Upper lobe of right lung (tissue), 1 donor: ENCODE measurements around the gene TMEM169. TPM values are rescaled to one million over a fixed set of nuclear protein-coding genes. Genes with fewer than 3 reads are reported as not detected.

Source experiments
- ATAC-seq: fragments of 200-7000 bp; cut with Tn5 transposase; one replicate; pipeline ENCODE4 v1.9.1; 2020; ENCODE audit warnings: mild to moderate bottlenecking, moderate library complexity
- DNase-seq: peaks from one replicate; pipeline ENCODE4 v3.0.0-alpha.2; 2020
- H3K27ac ChIP-seq: fragments of 200-600 bp; one replicate; pipeline ENCODE4 v1.8.0; 2022
- H3K27me3 ChIP-seq: fragments of 200-600 bp; one replicate; pipeline ENCODE4 v1.8.0; 2022; ENCODE audit warnings: mild to moderate bottlenecking
- H3K36me3 ChIP-seq: fragments of 200-600 bp; one replicate; pipeline ENCODE4 v1.8.0; 2022
- H3K4me1 ChIP-seq: fragments of 200-600 bp; one replicate; pipeline ENCODE4 v1.8.0; 2022
- H3K4me3 ChIP-seq: fragments of 200-600 bp; one replicate; pipeline ENCODE4 v1.8.0; 2022; ENCODE audit warnings: mild to moderate bottlenecking
- H3K9me3 ChIP-seq: fragments of 200-600 bp; one replicate; pipeline ENCODE4 v1.8.0; 2022
- intact Hi-C: fragments of 100-400 bp; cut with DNase I; formaldehyde crosslinking; loops from one replicate; pipeline ENCODE4 v1.11.0; 2022
- total RNA-seq: library from RNA; stranded (reverse); fragmentation: NEBNext Ultra II Directional; extraction: Animal tissue kit (Norgen Biotek cat#: 25700); gene quantifications from one replicate; pipeline ENCODE4 v1.2.1, GENCODE V29; 2021
- TF ChIP-seq, protein P1 (sequence below): fragments of 200-600 bp; IDR thresholded peaks from one replicate; pipeline ENCODE4 v1.8.0; 2022; ENCODE audit warnings: antibody characterized with exemption
- donor health status: DM: no; HTN: yes; CAD: no; lungs with severe emphysema.

TMEM169 gene
- total RNA-seq, 1 donor from 2014 or later: 1.4 TPM

DNA sequence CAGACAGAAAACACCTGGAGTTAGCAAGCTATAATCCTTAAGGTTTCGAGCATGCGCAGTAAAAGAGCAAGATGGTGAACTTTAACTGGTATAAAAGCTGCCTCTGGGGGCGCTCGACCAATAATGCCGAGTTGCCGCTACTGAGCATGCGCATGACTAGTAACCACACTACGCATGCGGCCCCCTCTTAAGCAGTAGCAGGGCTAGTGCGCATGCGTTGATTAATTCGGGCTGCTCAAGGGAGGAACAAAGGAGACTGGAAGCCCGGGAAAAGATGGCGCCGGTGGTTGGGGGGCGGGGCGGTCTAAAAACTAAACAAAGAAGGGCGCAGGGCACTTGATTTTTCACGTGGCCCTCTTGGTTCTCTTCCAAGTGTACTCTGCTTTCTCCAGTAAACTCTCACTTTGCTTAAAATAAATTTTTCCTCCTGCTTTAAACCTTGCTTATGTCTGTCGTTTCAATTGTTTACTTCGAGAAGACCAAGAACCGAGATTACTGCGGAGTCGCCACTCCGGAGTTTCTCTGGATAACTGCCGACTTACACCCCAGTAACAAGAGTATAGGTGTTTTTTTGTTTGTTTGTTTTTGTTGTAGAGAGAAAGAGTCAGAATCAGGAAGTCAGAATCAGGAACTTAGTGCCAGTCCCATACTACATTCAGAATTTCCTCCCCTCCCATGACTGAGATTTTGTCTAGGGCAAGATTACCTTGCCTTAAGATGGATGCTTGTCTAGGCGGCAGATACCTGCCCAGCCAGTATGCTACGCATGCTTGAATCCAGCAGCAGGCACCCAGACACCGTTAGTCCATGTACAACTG is 33.2 kb downstream of the TMEM169 start:
- DNase-seq (peak; percentile 96), ATAC-seq (peak; percentile 97)
- Histone ChIP-seq H3K27me3 (no peaks in the 10 kb centered on the region), H3K4me1 (peaks cover 46% of the 10 kb centered on the region), H3K4me3 (peak overlapping the region; percentile 63), H3K9me3 (no peaks in the 10 kb centered on the region), H3K36me3 (peaks cover 79% of the 10 kb centered on the region), H3K27ac (peak overlapping the region; percentile 84)
- intact Hi-C loops: no loop called here
- TF ChIP-seq, protein P1, sequence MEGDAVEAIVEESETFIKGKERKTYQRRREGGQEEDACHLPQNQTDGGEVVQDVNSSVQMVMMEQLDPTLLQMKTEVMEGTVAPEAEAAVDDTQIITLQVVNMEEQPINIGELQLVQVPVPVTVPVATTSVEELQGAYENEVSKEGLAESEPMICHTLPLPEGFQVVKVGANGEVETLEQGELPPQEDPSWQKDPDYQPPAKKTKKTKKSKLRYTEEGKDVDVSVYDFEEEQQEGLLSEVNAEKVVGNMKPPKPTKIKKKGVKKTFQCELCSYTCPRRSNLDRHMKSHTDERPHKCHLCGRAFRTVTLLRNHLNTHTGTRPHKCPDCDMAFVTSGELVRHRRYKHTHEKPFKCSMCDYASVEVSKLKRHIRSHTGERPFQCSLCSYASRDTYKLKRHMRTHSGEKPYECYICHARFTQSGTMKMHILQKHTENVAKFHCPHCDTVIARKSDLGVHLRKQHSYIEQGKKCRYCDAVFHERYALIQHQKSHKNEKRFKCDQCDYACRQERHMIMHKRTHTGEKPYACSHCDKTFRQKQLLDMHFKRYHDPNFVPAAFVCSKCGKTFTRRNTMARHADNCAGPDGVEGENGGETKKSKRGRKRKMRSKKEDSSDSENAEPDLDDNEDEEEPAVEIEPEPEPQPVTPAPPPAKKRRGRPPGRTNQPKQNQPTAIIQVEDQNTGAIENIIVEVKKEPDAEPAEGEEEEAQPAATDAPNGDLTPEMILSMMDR: peak; percentile 87

- TF ChIP-seq, protein P1: no peak
- Histone ChIP-seq H3K4me3 (no peak overlapping the region), H3K36me3 (peaks cover 88% of the 10 kb centered on the region), H3K27me3 (no peaks in the 10 kb centered on the region), H3K9me3 (no peaks in the 10 kb centered on the region), H3K27ac (no peak overlapping the region), H3K4me1 (peaks cover 33% of the 10 kb centered on the region)
- ATAC-seq (no peak), DNase-seq (no peak)
- intact Hi-C loops: no loop called here
These were observed 34.7 kb downstream of the TMEM169 start for GRCh38 chr2:216116418-216116817.

DNA sequence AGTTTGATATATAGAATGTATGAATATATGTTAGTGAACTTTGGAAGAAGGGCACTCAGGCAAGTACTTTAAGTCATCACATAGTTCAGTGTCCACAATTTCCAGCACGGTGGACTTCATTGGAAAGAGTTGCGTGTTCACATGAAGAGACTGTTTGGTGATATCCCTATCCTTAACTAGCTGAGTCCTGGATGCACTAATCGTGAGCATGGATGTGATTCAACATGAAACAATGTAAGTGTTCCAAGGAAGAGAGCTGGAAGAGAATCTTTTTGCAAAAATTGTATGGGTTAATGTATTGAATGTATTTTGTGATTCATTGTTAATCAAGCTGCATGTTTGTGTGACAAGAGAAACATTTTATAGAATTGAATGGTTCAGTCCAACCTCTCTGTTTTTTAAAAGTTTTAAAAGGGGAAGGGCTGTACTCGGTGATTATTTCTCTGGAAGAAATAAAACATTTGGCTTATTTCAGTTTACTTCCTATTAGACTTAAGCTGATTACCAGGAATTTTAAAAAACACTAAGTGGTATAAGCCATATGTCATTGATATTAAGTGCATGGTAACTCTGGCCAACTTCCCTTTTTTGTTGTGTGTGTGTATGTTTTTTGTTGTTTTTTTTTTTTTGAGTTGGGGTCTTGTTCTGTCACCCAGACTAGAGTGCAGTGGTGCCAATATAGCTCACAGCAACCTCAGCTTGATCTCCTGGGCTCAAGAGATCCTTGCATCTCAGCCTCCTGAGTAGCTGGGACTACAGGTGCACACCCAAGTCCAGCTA is 36.0 kb downstream of the TMEM169 start:
- no peak for DNase-seq
- TF ChIP-seq, protein P1: no peak
- peaks cover 88% of the 10 kb centered on the region for H3K36me3 ChIP-seq
- H3K27me3 ChIP-seq: no peaks in the 10 kb centered on the region
- no peak overlapping the region for H3K27ac ChIP-seq
- no peak for ATAC-seq
- intact Hi-C loops: no loop called here
- no peak overlapping the region for H3K4me3 ChIP-seq
- no peaks in the 10 kb centered on the region for H3K9me3 ChIP-seq
- peaks cover 23% of the 10 kb centered on the region for H3K4me1 ChIP-seq

DNA sequence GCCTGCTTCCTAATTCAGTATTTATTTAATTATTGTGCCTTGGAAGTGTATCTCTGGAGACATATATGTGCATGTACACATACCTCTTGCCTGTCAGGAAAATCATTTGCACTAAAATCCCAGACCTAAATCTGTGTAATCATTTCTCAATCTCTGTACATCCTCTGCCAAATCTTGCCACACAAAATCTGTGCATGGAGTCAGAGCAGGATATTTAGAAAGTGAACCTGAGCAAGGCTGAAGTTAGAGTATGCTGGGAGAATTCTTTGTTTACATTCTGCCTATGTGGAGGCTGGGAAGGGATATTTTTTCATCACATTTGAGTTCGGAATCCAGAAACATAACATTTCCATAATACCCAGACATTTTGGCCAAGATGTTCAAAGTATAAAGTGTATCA is 36.8 kb downstream of the TMEM169 start:
- H3K36me3 ChIP-seq: peaks cover 88% of the 10 kb centered on the region

DNA sequence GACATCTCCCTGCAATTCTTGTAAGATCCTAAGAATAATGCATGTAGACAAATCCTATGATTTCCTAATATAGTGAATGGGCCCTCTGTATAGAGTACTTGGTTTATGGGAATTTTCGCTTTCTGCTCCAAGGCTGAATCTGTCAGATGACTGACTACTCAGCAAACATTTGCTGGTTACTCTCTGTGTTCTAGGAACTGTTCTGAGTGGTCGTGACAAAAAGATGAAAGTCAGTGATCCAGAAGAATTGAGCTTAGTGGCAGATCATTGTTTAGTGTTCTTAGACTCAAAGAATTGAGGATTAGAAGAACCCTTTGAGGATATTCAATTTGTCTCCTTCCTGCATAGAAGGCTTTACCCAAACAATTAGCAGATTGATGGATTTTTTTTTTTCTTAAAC is 37.4 kb downstream of the TMEM169 start:
- TF ChIP-seq, protein P1: no peak
- intact Hi-C loops: no loop called here
- ATAC-seq: no peak
- Histone ChIP-seq H3K27ac (no peak overlapping the region), H3K4me3 (no peak overlapping the region), H3K36me3 (peaks cover 88% of the 10 kb centered on the region), H3K4me1 (peaks cover 21% of the 10 kb centered on the region), H3K9me3 (no peaks in the 10 kb centered on the region), H3K27me3 (no peaks in the 10 kb centered on the region)
- no peak for DNase-seq

More for the DNA sequence above, 36.8 kb downstream of the TMEM169 start:
- Histone ChIP-seq H3K4me1 (peaks cover 23% of the 10 kb centered on the region), H3K9me3 (no peaks in the 10 kb centered on the region), H3K27ac (no peak overlapping the region), H3K4me3 (no peak overlapping the region), H3K27me3 (no peaks in the 10 kb centered on the region)
- DNase-seq (no peak), ATAC-seq (no peak)
- TF ChIP-seq, protein P1: no peak
- intact Hi-C loops: no loop called here
